Jurkat, Clone E6-1 (cell line): ENCODE data around the gene PLCL2.
A peak's percentile ranks its signal among the peaks of the same experiment; 100 is the strongest.

ENCODE experiments used
- DNase-seq: peaks from one replicate; pipeline ENCODE4 v3.0.0-alpha.2; 2011; ENCODE audit warnings: low read depth, low spot score
- H3K4me3 ChIP-seq: 2 replicates; pipeline ENCODE4 v1.5.1; 2011; ENCODE audit warnings: mild to moderate bottlenecking, low read length, control low read depth, moderate library complexity

PLCL2 gene

GRCh38 chr3:17027318-17027717 lies 142.6 kb downstream of the PLCL2 start:
- no peak overlapping the region for H3K4me3 ChIP-seq
- DNase-seq: no peak

- H3K4me3 ChIP-seq: no peak overlapping the region
- DNase-seq: no peak
Measured at GRCh38 chr3:17028363-17028762, 143.6 kb downstream of the PLCL2 start.

- H3K4me3 ChIP-seq: no peak overlapping the region
- DNase-seq: peak; percentile 36
Measured at GRCh38 chr3:17030438-17030837, 145.7 kb downstream of the PLCL2 start.

- H3K4me3 ChIP-seq: no peak overlapping the region
- no peak for DNase-seq
Measured at GRCh38 chr3:17030956-17031652, 146.3 kb downstream of the PLCL2 start.

GRCh38 chr3:17032407-17033034 lies 147.8 kb downstream of the PLCL2 start:
- peak; percentile 24 for DNase-seq
- no peak overlapping the region for H3K4me3 ChIP-seq

- no peak overlapping the region for H3K4me3 ChIP-seq
- DNase-seq: peak; percentile 21
Measured at GRCh38 chr3:17033516-17034168, 148.9 kb downstream of the PLCL2 start.

GRCh38 chr3:17035033-17035432 lies 150.3 kb downstream of the PLCL2 start:
- H3K4me3 ChIP-seq: no peak overlapping the region
- DNase-seq: no peak

GRCh38 chr3:17035966-17036365 lies 151.2 kb downstream of the PLCL2 start:
- no peak overlapping the region for H3K4me3 ChIP-seq
- DNase-seq: no peak

- no peak for DNase-seq
- no peak overlapping the region for H3K4me3 ChIP-seq
Measured at GRCh38 chr3:17038141-17038540, 153.4 kb downstream of the PLCL2 start.

GRCh38 chr3:17038900-17039553 lies 154.3 kb downstream of the PLCL2 start:
- no peak for DNase-seq
- no peak overlapping the region for H3K4me3 ChIP-seq

- no peak for DNase-seq
- H3K4me3 ChIP-seq: no peak overlapping the region
Measured at GRCh38 chr3:17039594-17039993, 154.8 kb downstream of the PLCL2 start.

GRCh38 chr3:17040322-17040989 lies 155.7 kb downstream of the PLCL2 start:
- H3K4me3 ChIP-seq: no peak overlapping the region
- no peak for DNase-seq

- no peak for DNase-seq
- H3K4me3 ChIP-seq: no peak overlapping the region
Measured at GRCh38 chr3:17040990-17041377, 156.2 kb downstream of the PLCL2 start.

- no peak overlapping the region for H3K4me3 ChIP-seq
- no peak for DNase-seq
Measured at GRCh38 chr3:17044855-17045254, 160.1 kb downstream of the PLCL2 start.

- no peak for DNase-seq
- no peak overlapping the region for H3K4me3 ChIP-seq
Measured at GRCh38 chr3:17045705-17046104, 160.9 kb downstream of the PLCL2 start.

GRCh38 chr3:17046623-17047022 lies 161.9 kb downstream of the PLCL2 start:
- DNase-seq: no peak
- no peak overlapping the region for H3K4me3 ChIP-seq

- no peak for DNase-seq
Measured at GRCh38 chr3:17047162-17047561, 162.4 kb downstream of the PLCL2 start.

GRCh38 chr3:17047894-17048293 lies 163.1 kb downstream of the PLCL2 start:
- DNase-seq: peak; percentile 44
- H3K4me3 ChIP-seq: no peak overlapping the region

More at GRCh38 chr3:17047162-17047561, 162.4 kb downstream of the PLCL2 start:
- no peak overlapping the region for H3K4me3 ChIP-seq

- no peak for DNase-seq
- H3K4me3 ChIP-seq: no peak overlapping the region
Measured at GRCh38 chr3:17050071-17050470, 165.3 kb downstream of the PLCL2 start.
